GM04503 (cell line): Measurements from ENCODE around the gene WFDC2.
A peak's percentile ranks its signal among the peaks of the same experiment; 100 is the strongest.

ENCODE experiments used
- DNase-seq: peaks from one replicate; pipeline ENCODE4 v3.0.0-alpha.2; 2012; ENCODE audit warnings: low read depth

The WFDC2 gene

GRCh38 chr20:45469336-45470261 lies at the start of gene WFDC2:
Gene WFDC2 (plus strand): TSS chr20:45469753. CDS start chr20:45469782, 29 bp downstream.
- no peak for DNase-seq

GRCh38 chr20:45420125-45420524 lies 49.4 kb upstream of the WFDC2 start:
- DNase-seq = no peak

GRCh38 chr20:45423700-45424099 lies 45.9 kb upstream of the WFDC2 start:
- no peak for DNase-seq

GRCh38 chr20:45425561-45425960 lies 44.0 kb upstream of the WFDC2 start:
- no peak for DNase-seq

GRCh38 chr20:45426320-45427016 lies 43.1 kb upstream of the WFDC2 start:
- no peak for DNase-seq

- no peak for DNase-seq
Observed at GRCh38 chr20:45427236-45428149, 42.1 kb upstream of the WFDC2 start.

- DNase-seq = no peak
Observed at GRCh38 chr20:45429618-45430017, 39.9 kb upstream of the WFDC2 start.

- no peak for DNase-seq
Observed at GRCh38 chr20:45432294-45432693, 37.3 kb upstream of the WFDC2 start.

GRCh38 chr20:45433316-45433715 lies 36.2 kb upstream of the WFDC2 start:
- DNase-seq = peak; percentile 58

- no peak for DNase-seq
Observed at GRCh38 chr20:45433976-45434375, 35.6 kb upstream of the WFDC2 start.

- peak; percentile 17 for DNase-seq
Observed at GRCh38 chr20:45436732-45437485, 32.6 kb upstream of the WFDC2 start.

GRCh38 chr20:45440424-45440823 lies 29.1 kb upstream of the WFDC2 start:
- DNase-seq = no peak

GRCh38 chr20:45440891-45441685 lies 28.5 kb upstream of the WFDC2 start:
- no peak for DNase-seq

- DNase-seq = no peak
Observed at GRCh38 chr20:45441746-45442145, 27.8 kb upstream of the WFDC2 start.

GRCh38 chr20:45444050-45444449 lies 25.5 kb upstream of the WFDC2 start:
- no peak for DNase-seq

- DNase-seq = no peak
Observed at GRCh38 chr20:45445805-45446562, 23.6 kb upstream of the WFDC2 start.

GRCh38 chr20:45448270-45448669 lies 21.3 kb upstream of the WFDC2 start:
- no peak for DNase-seq

- no peak for DNase-seq
Observed at GRCh38 chr20:45449528-45449927, 20.0 kb upstream of the WFDC2 start.

- no peak for DNase-seq
Observed at GRCh38 chr20:45450097-45450818, 19.3 kb upstream of the WFDC2 start.
